Measurements from ENCODE around the gene UBTD1. TPM values are rescaled to one million over a fixed set of nuclear protein-coding genes. Genes with fewer than 3 reads are reported as not detected.

Gene UBTD1
- 10 to 100 TPM in 6 of 7 donors, 1 to 10 TPM in 1; 8.0 to 17.6 (median 12.1) TPM for total RNA-seq
- 10 to 100 TPM in 1 of 3 donors, 1 to 10 TPM in 2; 4.5 to 11.5 (median 6.8) TPM for polyA plus RNA-seq
- long read RNA-seq, donor 1, partial matches to known transcripts: 0 of 3 reads
- long read RNA-seq, donor 1, other reads (novel, unspliced or antisense): 0 of 3 reads
- long read RNA-seq, donor 2, transcript UBTD1-201 (3 exons, 1,706 nt): major isoform, 7 of 7 reads
- long read RNA-seq, donor 2, partial matches to known transcripts: 0 of 7 reads
- long read RNA-seq, donor 2, other reads (novel, unspliced or antisense): 0 of 7 reads

DNA sequence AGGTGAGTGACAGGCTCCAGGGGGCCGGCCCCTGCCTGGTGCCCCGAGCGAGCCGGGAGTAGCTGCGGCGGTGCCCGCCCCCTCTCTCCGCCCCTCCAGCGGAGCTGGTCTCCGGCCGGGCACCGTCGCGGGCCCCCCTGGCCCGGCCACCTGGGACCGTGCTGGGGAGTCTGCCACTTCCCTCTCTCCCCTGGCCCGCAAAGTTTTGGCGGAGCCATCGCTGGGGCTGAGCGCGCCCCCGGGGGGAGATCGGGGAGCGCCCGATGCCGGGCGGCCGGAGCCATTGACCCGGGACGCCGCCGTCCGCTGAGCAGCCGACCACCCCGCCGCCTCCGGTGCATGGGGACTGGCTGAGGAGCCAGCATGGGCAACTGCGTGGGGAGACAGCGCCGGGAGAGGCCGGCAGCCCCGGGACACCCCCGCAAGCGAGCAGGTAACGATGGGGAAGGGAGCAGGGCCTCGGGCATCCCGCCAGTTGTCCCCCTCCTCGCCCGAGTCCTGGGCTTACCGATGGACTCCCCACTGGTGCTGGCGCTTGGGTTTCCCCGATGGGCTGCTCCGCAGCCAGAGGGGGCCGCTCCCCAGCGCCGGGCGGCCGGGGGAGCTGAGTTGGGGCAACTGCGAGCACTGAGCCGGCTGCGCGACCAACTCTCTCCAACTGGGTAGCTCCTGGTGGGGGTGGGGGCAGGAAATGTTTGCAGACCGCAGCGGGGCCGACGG, at the start of gene UBTD1:
UBTD1 (plus strand) TSS at position 84 of the 720 bp plus-strand sequence; CDS start at position 364, 280 bp downstream.
- peak within 1 kb of the TSS; percentile 79 to 99 (median 96) for H3K4me3 ChIP-seq
- DNase-seq: no peak
- H3K27me3 ChIP-seq (replicated peaks in 1 of 7): peaks cover 0 to 23% (median 0%) of the 10 kb centered on the region in 7 donors
- 0 to 1% (median 0%) methylated on average over 12 to 66 of the region's 66 CpGs for WGBS, 5 donors
- H3K4me1 ChIP-seq: peaks cover 15 to 77% (median 51%) of the 10 kb centered on the region in 6 donors
- intact Hi-C loops (cut with DNase I; ENCODE audit: low total_unique reads): no loop called here
- H3K9me3 ChIP-seq: no peaks in the 10 kb centered on the region
- TF ChIP-seq CTCF (IDR thresholded peaks at IDR 0.05 in 8 of 11, conservative IDR thresholded peaks at IDR 0.05 in 3 of 11): no peak
- TF ChIP-seq POLR2A (IDR thresholded peaks at IDR 0.05): no peak
- no peak for TF ChIP-seq POLR2AphosphoS5 (IDR thresholded peaks at IDR 0.05)
- no peaks in the 10 kb centered on the region for H3K36me3 ChIP-seq
- H3K27ac ChIP-seq: peak within 1 kb of the TSS; percentile 88 to 98 (median 94)

- no peak for TF ChIP-seq POLR2A (IDR thresholded peaks at IDR 0.05)
- TF ChIP-seq CTCF (IDR thresholded peaks at IDR 0.05 in 8 of 11, conservative IDR thresholded peaks at IDR 0.05 in 3 of 11): no peak
- no peak for TF ChIP-seq POLR2AphosphoS5 (IDR thresholded peaks at IDR 0.05)
- Histone ChIP-seq H3K4me3 (no peak overlapping the region), H3K9me3 (no peaks in the 10 kb centered on the region), H3K36me3 (peaks cover 0 to 54% (median 28%) of the 10 kb centered on the region in 6 donors), H3K27me3 (replicated peaks in 1 of 7) (no peaks in the 10 kb centered on the region), H3K27ac (no peak overlapping the region), H3K4me1 (peaks cover 12 to 50% (median 27%) of the 10 kb centered on the region in 6 donors)
- WGBS, 5 donors: 68 to 79% (median 74%) methylated on average over 2 of the region's 2 CpGs
- DNase-seq: no peak
- intact Hi-C loops (cut with DNase I; ENCODE audit: low total_unique reads): no loop called here
These were observed 47.9 kb upstream of the UBTD1 start for GRCh38 chr10:97450828-97451227.

DNA sequence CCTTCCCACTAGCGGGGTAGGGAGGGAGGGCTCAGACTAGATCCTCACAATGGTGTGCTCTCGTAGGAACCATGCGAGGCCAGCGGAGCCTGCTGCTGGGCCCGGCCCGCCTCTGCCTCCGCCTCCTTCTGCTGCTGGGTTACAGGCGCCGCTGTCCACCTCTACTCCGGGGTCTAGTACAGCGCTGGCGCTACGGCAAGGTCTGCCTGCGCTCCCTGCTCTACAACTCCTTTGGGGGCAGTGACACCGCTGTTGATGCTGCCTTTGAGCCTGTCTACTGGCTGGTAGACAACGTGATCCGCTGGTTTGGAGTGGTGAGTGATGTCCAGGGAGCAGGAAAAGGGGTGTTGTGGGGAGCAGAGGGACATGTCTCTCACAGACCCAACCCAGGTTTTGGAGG, 47.1 kb upstream of the UBTD1 start:
- TF ChIP-seq POLR2AphosphoS5 (IDR thresholded peaks at IDR 0.05): peak in 1 of 3 donors; percentile 66
- no peak for TF ChIP-seq CTCF (IDR thresholded peaks at IDR 0.05 in 8 of 11, conservative IDR thresholded peaks at IDR 0.05 in 3 of 11)
- H3K4me1 ChIP-seq: peaks cover 10 to 45% (median 22%) of the 10 kb centered on the region in 6 donors
- peaks cover 0 to 62% (median 33%) of the 10 kb centered on the region in 6 donors for H3K36me3 ChIP-seq
- no peaks in the 10 kb centered on the region for H3K27me3 ChIP-seq (replicated peaks in 1 of 7)
- DNase-seq: no peak
- H3K9me3 ChIP-seq: no peaks in the 10 kb centered on the region
- intact Hi-C loops (cut with DNase I; ENCODE audit: low total_unique reads): no loop called here
- H3K4me3 ChIP-seq: no peak overlapping the region
- 95 to 99% (median 98%) methylated on average over 10 to 17 of the region's 17 CpGs for WGBS, 5 donors
- H3K27ac ChIP-seq: no peak overlapping the region

GRCh38 chr10:97452352-97452751, 46.4 kb upstream of the UBTD1 start:
- Histone ChIP-seq H3K27me3 (replicated peaks in 1 of 7) (no peaks in the 10 kb centered on the region), H3K9me3 (no peaks in the 10 kb centered on the region), H3K4me3 (no peak overlapping the region), H3K36me3 (peaks cover 0 to 69% (median 40%) of the 10 kb centered on the region in 6 donors), H3K4me1 (peaks cover 3 to 37% (median 15%) of the 10 kb centered on the region in 6 donors), H3K27ac (no peak overlapping the region)
- intact Hi-C loops (cut with DNase I; ENCODE audit: low total_unique reads): no loop called here
- 89 to 95% (median 92%) methylated on average over 4 to 6 of the region's 6 CpGs for WGBS, 5 donors
- no peak for TF ChIP-seq CTCF (IDR thresholded peaks at IDR 0.05 in 8 of 11, conservative IDR thresholded peaks at IDR 0.05 in 3 of 11)
- no peak for TF ChIP-seq POLR2A (IDR thresholded peaks at IDR 0.05)
- TF ChIP-seq POLR2AphosphoS5 (IDR thresholded peaks at IDR 0.05): no peak
- no peak for DNase-seq

Data from spleen (tissue), 13 donors.